Body of pancreas (tissue), 4 donors: ENCODE measurements around the gene CDV3. TPM values are rescaled to one million over a fixed set of nuclear protein-coding genes. Genes with fewer than 3 reads are reported as not detected.
"Not testable (repeated sequence)": the region's sequence is repeated elsewhere in the genome, so short reads cannot be mapped to it uniquely, and the experiment has no call there.

Source experiments
- ATAC-seq: fragments of 150-250 bp; one replicate; pipeline ENCODE4 v1.9.1; 2016
- DNase-seq, 4 donors: peaks; one replicate each; pipeline ENCODE4 v3.0.0-alpha.2; 2019
- H3K27ac ChIP-seq, 4 donors: fragments of 200-600 bp; sonication (generic); 1 replicate in 3 of 4; 2 replicates in 1 of 4; pipeline versions ENCODE4 v1.5.1 to v1.6.1; 2016 to 2019; ENCODE audit warnings: mild to moderate bottlenecking in 1 of 4, mixed read lengths in 1 of 4, moderate library complexity in 1 of 4
- H3K27me3 ChIP-seq, 2 donors: fragments of 200-600 bp; sonication (generic); one replicate each; pipeline ENCODE4 v1.6.0; 2016; ENCODE audit warnings: mild to moderate bottlenecking in 1 of 2
- H3K36me3 ChIP-seq, 2 donors: fragments of 200-600 bp; sonication (generic); replicated peaks in 1 of 2; 2 replicates each; pipeline ENCODE4 v1.5.1; 2016; ENCODE audit warnings: low read depth in 2 of 2; ENCODE audit not compliant: insufficient read depth in 1 of 2
- H3K4me1 ChIP-seq: fragments of 200-600 bp; sonication (generic); one replicate; pipeline ENCODE4 v1.6.0; 2016
- H3K4me3 ChIP-seq, 2 donors: fragments of 200-600 bp; sonication (generic); 1 replicate in 1 of 2; 2 replicates in 1 of 2; pipeline ENCODE4 v1.5.1; 2016 to 2019
- H3K9me3 ChIP-seq, 3 donors: fragments of 200-600 bp; sonication (generic); 1 replicate in 2 of 3; 2 replicates in 1 of 3; pipeline ENCODE4 v1.5.1; 2016
- CTCF ChIP-seq, 7 experiments: fragments of 450-650 bp in 4 of 7; fragments of 200-600 bp in 3 of 7; sonication (generic) in 3 of 7; IDR thresholded peaks; one replicate each; pipeline ENCODE4 v1.5.1; 2016 to 2019; ENCODE audit warnings: antibody characterized with exemption in 7 of 7
- POLR2A ChIP-seq, 3 donors: fragments of 450-650 bp; IDR thresholded peaks; one replicate each; pipeline ENCODE4 v1.6.1; 2016; ENCODE audit warnings: antibody characterized with exemption in 3 of 3, mild to moderate bottlenecking in 2 of 3
- WGBS, 2 donors: methylation state at CpG; one replicate each; pipeline ENCODE4 v1.1.5; 2017; 5-methylcytosine and 5-hydroxymethylcytosine counted together
- intact Hi-C: fragments of 100-400 bp; cut with DNase I; formaldehyde crosslinking; loops from one replicate; pipeline ENCODE4 v1.15.1; 2023
- total RNA-seq, 2 donors: library from RNA; depleted of rRNA; stranded (reverse); fragments of >200 nt; gene quantifications; one replicate each; pipeline ENCODE4 v1.1.0, GENCODE V29; 2016

The CDV3 gene
- total RNA-seq, 2 donors from 2014 or later = 67.6 to 70.3 TPM

GRCh38 chr3:133540896-133541674, 32.4 kb upstream of the CDV3 start:
- WGBS, 2 donors = 54 to 63% methylated on average over 2 of the region's 2 CpGs
- Histone ChIP-seq H3K27me3 (no peaks in the 10 kb centered on the region), H3K4me1 (peaks cover 22% of the 10 kb centered on the region), H3K4me3 (no peak overlapping the region), H3K9me3 (no peaks in the 10 kb centered on the region), H3K27ac (no peak overlapping the region), H3K36me3 (no peaks in the 10 kb centered on the region)
- DNase-seq (peak in 2 of 4 donors; percentile 52 to 64), ATAC-seq (peak; percentile 74)
- intact Hi-C loops = no loop called here
- TF ChIP-seq POLR2A (IDR thresholded peaks at IDR 0.05) = peak in 1 of 3 donors; percentile 19
- TF ChIP-seq CTCF (IDR thresholded peaks at IDR 0.05) = no peak

DNA sequence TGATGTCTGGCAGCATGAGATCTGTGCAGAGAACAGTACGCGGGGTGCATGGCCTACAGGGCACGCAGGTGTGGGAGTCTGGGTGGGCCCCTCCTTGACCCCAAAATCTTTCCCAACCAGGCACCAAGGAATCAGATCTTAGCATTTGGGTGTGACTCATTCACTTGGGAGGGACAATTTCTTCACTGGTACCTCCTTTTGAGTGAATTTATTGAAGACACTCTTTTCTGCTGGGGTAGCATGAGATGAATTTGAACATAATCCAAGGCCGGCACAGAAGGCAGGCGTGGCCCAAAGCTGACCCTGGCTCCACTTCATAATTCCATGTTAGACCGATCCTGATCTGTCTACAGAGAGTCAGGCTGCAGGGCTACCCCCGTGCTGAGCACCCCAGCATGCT, 30.6 kb upstream of the CDV3 start:
- TF ChIP-seq CTCF (IDR thresholded peaks at IDR 0.05) (no peak), POLR2A (IDR thresholded peaks at IDR 0.05) (no peak)
- 82 to 90% methylated on average over 4 to 7 of the region's 7 CpGs for WGBS, 2 donors
- Histone ChIP-seq H3K27me3 (no peaks in the 10 kb centered on the region), H3K36me3 (no peaks in the 10 kb centered on the region), H3K4me1 (peaks cover 30% of the 10 kb centered on the region), H3K9me3 (no peaks in the 10 kb centered on the region), H3K27ac (no peak overlapping the region), H3K4me3 (no peak overlapping the region)
- DNase-seq (no peak), ATAC-seq (no peak)
- intact Hi-C loops = no loop called here

DNA sequence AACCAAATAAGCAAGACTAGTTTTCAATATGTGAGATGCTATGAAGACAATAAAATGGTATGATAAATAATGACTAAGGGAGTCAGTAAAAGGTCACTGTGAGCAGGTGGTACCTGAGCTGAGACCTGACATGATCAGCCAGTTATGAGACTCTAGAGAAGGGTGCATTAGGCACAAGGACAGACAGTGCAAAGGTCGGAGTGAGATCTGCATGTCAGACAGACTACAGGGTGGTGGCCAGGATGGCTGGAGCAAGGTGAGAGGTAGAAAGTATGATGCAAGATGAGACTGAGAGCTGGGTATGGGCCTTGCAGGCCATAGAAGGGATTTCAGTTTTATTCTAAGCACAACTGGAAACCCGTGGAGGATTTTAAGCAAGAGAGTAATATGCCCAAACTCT, 28.5 kb upstream of the CDV3 start:
- H3K4me3 ChIP-seq, H3K36me3 ChIP-seq, H3K27ac ChIP-seq, ATAC-seq, H3K9me3 ChIP-seq, H3K27me3 ChIP-seq, intact Hi-C loops, DNase-seq: not testable (repeated sequence)
- H3K4me1 ChIP-seq = peaks cover 37% of the 10 kb centered on the region
- 82 to 84% methylated on average over 2 of the region's 2 CpGs for WGBS, 2 donors

DNA sequence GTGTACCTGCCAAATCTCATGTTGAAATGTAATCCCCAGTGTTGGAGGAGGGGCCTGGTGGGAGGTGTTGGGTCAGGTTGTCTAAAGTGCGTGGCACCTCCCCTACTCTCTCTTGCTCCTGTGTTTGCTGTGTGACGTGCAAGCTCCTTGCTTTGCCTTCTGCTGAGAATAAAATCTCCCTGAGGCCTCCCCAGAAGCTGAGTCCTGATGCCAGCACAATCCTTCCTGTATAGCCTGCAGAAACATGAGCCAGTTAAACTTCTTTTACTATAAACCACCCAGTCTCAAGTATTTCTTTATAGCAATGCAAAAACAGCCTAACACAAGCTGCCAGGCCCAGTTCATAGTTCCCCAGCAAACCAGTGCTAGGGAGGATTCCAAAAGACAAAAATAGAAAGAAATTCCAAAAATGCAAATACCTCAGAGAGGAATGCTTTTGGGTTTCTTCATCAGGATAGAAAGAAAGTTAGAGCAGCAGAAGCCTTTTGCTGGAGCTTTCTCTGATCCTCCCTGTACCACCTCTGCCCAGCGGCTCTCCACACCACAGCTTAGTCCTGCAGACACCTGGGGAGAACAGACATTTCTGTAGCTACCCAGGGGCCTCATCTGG, 25.9 kb upstream of the CDV3 start:
- TF ChIP-seq POLR2A (IDR thresholded peaks at IDR 0.05) (no peak), CTCF (IDR thresholded peaks at IDR 0.05) (no peak)
- Histone ChIP-seq H3K27me3 (no peaks in the 10 kb centered on the region), H3K4me1 (peaks cover 24% of the 10 kb centered on the region), H3K9me3 (no peaks in the 10 kb centered on the region), H3K4me3 (no peak overlapping the region), H3K27ac (peak overlapping the region; percentile 46 to 84 (median 80)), H3K36me3 (no peaks in the 10 kb centered on the region)
- intact Hi-C loops = no loop called here
- DNase-seq (peak; percentile 77 to 91 (median 86)), ATAC-seq (peak; percentile 97)
- WGBS, 2 donors = 46% methylated on average over 3 of the region's 3 CpGs

DNA sequence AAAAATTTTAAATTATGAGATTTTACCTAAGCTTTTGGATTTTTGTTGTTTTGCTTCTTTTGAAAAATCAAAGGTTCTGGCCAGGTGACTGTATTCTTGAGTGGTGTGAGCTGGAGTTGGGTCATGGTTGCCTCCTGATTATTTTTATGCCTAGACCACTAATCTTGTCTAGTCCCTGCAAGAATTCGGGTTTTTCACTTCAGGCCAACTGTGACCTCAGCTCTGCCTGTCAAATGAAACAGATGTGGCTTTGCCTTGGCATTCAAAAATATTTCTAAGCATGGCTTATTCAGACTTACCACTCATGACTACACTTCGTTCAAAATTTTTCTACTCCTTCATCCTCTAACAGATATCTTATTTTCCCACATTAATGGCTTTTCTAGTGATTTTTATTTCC, 25.4 kb upstream of the CDV3 start:
- DNase-seq = no peak
- peak overlapping the region in 3 of 4 donors; percentile 80 to 84 (median 81) for H3K27ac ChIP-seq
- TF ChIP-seq POLR2A (IDR thresholded peaks at IDR 0.05) (no peak), CTCF (IDR thresholded peaks at IDR 0.05) (no peak)

More for the DNA sequence above, 25.4 kb upstream of the CDV3 start:
- no peak for ATAC-seq
- Histone ChIP-seq H3K27me3 (no peaks in the 10 kb centered on the region), H3K4me1 (peaks cover 24% of the 10 kb centered on the region), H3K4me3 (no peak overlapping the region), H3K9me3 (no peaks in the 10 kb centered on the region), H3K36me3 (no peaks in the 10 kb centered on the region)
- intact Hi-C loops = no loop called here
- WGBS, 2 donors = 52 to 64% methylated on average over 2 of the region's 2 CpGs
